ENCODE data around the gene STAC3. TPM values are rescaled to one million over a fixed set of nuclear protein-coding genes. Genes with fewer than 3 reads are reported as not detected.

The STAC3 gene
- total and polyA plus RNA-seq, 2 donors from 2014 or later, result 1.5 to 3.1 TPM

GRCh38 chr12:57229634-57230380, 21.2 kb downstream of the STAC3 start, which contains the start of gene SHMT2:
Gene SHMT2 (plus strand): TSS chr12:57229711. CDS start chr12:57229779, 68 bp downstream.
- Histone ChIP-seq H3K27ac (ENCODE audit: low read depth in 2 of 2, low read length in 2 of 2) (peak within 1 kb of the TSS; percentile 74 to 85), H3K9ac (ENCODE audit: low read length in 3 of 3) (peak within 1 kb of the TSS; percentile 77 to 86 (median 81)), H3K4me1 (ENCODE audit: control insufficient read depth in 2 of 3, insufficient read depth in 2 of 3, low read depth in 1 of 3, low read length in 3 of 3) (peaks cover 2 to 9% (median 8%) of the 10 kb centered on the region in 3 donors), H3K27me3 (ENCODE audit: control insufficient read depth, insufficient read depth, low read length) (peaks cover 2% of the 10 kb centered on the region), H3K4me3 (ENCODE audit: low read length in 3 of 3) (peak within 1 kb of the TSS; percentile 88 to 94 (median 91)), H3K9me3 (ENCODE audit: control insufficient read depth in 2 of 3, insufficient read depth in 1 of 3, low read length in 3 of 3) (no peaks in the 10 kb centered on the region), H3K36me3 (ENCODE audit: control insufficient read depth in 2 of 3, insufficient read depth in 3 of 3, low read length in 3 of 3) (peaks cover 3 to 26% (median 11%) of the 10 kb centered on the region in 3 donors)
- peak; percentile 95 to 98 (median 97) for DNase-seq
- TF ChIP-seq CTCF (IDR thresholded peaks at IDR 0.05; ENCODE audit: borderline replicate concordance, extremely low read depth, insufficient read depth), result peak; percentile 5
- FAIRE-seq, result no peak
- intact Hi-C loops (cut with DNase I), result no loop called here

GRCh38 chr12:57229046-57229633, 21.8 kb downstream of the STAC3 start:
- Histone ChIP-seq H3K4me1 (ENCODE audit: control insufficient read depth in 2 of 3, insufficient read depth in 2 of 3, low read depth in 1 of 3, low read length in 3 of 3) (peaks cover 2 to 9% (median 8%) of the 10 kb centered on the region in 3 donors), H3K27ac (ENCODE audit: low read depth in 2 of 2, low read length in 2 of 2) (no peak overlapping the region), H3K27me3 (ENCODE audit: control insufficient read depth, insufficient read depth, low read length) (peaks cover 2% of the 10 kb centered on the region), H3K9ac (ENCODE audit: low read length in 3 of 3) (no peak overlapping the region), H3K36me3 (ENCODE audit: control insufficient read depth in 2 of 3, insufficient read depth in 3 of 3, low read length in 3 of 3) (peaks cover 3 to 23% (median 11%) of the 10 kb centered on the region in 3 donors), H3K9me3 (ENCODE audit: control insufficient read depth in 2 of 3, insufficient read depth in 1 of 3, low read length in 3 of 3) (no peaks in the 10 kb centered on the region), H3K4me3 (ENCODE audit: low read length in 3 of 3) (peak overlapping the region in 1 of 3 donors; percentile 94)
- TF ChIP-seq CTCF (IDR thresholded peaks at IDR 0.05; ENCODE audit: borderline replicate concordance, extremely low read depth, insufficient read depth), result no peak
- FAIRE-seq (no peak), DNase-seq (peak in 1 of 5 donors; percentile 45)
- intact Hi-C loops (cut with DNase I), result no loop called here

GRCh38 chr12:57227315-57228115, 23.5 kb downstream of the STAC3 start:
- Histone ChIP-seq H3K36me3 (ENCODE audit: control insufficient read depth in 2 of 3, insufficient read depth in 3 of 3, low read length in 3 of 3) (peaks cover 0 to 7% (median under 1%) of the 10 kb centered on the region in 3 donors), H3K27me3 (ENCODE audit: control insufficient read depth, insufficient read depth, low read length) (peaks cover 9% of the 10 kb centered on the region), H3K9ac (ENCODE audit: low read length in 3 of 3) (no peak overlapping the region), H3K27ac (ENCODE audit: low read depth in 2 of 2, low read length in 2 of 2) (no peak overlapping the region), H3K4me3 (ENCODE audit: low read length in 3 of 3) (no peak overlapping the region), H3K9me3 (ENCODE audit: control insufficient read depth in 2 of 3, insufficient read depth in 1 of 3, low read length in 3 of 3) (no peaks in the 10 kb centered on the region), H3K4me1 (ENCODE audit: control insufficient read depth in 2 of 3, insufficient read depth in 2 of 3, low read depth in 1 of 3, low read length in 3 of 3) (peaks cover 2 to 10% (median 8%) of the 10 kb centered on the region in 3 donors)
- no peak for FAIRE-seq
- no peak for TF ChIP-seq CTCF (IDR thresholded peaks at IDR 0.05; ENCODE audit: borderline replicate concordance, extremely low read depth, insufficient read depth)
- intact Hi-C loops (cut with DNase I), result no loop called here
- DNase-seq, result no peak

All from kidney (tissue), 14 donors.